ENCODE data around the gene PPFIA2.

Gene PPFIA2

DNA sequence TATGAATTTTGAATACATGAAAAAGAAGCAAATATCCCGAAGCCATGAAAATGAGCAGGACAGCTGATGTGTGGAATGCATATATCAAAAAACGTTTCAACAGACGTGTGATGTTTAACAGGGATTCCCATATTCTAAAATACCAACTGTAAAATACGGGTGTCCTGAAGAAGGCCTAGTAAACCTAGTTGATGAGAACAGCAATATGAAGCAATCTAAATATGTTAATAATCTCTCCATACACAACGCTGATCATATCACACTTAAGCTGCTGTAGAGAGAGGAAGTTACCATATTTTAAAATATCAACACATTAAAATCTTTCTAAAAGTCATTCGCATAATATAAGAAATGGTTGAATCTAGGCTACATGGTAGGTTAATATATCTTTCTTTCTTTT is 317.5 kb downstream of the PPFIA2 start:
- DNase-seq (ENCODE audit: low spot score) = no peak

DNA sequence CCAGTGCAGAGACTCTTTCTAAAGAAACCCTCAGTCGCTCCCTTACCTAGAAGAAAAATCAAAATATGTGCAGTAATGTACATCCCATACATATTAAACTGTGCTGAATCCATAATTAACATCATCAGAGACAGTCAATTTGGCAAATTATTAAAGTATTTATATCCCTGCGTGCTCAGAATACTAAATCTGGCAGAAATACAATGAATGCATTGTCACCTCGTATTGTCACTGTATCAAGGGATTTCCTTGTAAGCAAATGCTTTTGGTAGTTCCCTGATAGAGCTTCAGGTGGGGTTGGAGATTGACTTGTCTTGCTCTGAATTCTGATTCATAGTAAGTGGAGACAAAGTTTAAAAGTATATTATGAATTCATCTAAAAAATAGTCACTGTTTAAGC is 319.1 kb downstream of the PPFIA2 start:
- DNase-seq (ENCODE audit: low spot score) = no peak

DNA sequence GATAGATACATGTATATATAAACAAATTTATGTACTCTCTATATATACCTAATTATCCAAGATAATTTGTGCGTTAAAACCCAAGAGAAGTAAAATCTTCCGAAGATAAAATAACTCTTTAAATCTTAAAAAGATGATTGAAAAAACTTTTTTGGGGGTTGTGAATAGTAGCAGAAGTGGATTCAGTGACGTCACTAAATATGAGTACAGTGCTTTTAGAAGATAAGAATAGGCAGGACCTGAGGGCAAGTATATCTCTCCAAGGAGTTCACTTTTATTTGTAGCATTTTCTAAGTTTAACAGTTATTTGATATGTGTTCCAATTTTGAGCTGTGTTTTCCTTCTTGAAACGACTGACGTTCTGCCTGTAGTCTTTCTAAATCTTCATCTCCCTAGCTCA is 319.8 kb downstream of the PPFIA2 start:
- DNase-seq (ENCODE audit: low spot score) = no peak

DNA sequence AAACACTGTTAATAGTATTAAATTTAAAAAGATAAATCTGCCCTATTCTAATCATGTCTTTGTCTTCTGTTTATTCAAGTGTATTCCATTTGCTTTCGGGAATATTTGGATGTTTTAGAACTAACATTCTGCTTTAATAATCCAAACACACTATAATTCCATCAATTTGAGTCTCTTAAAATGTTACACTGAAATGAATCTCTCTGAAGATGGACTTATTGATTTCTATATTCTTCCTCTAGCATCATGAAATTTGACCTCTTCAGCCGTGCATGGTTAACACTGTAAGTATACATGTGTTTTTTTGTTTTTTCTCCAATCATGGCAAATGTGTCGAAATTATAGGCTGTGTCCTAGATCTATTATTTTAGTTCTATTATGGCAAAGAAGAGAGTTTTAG is 342.1 kb downstream of the PPFIA2 start:
- DNase-seq (ENCODE audit: low spot score) = no peak

DNA sequence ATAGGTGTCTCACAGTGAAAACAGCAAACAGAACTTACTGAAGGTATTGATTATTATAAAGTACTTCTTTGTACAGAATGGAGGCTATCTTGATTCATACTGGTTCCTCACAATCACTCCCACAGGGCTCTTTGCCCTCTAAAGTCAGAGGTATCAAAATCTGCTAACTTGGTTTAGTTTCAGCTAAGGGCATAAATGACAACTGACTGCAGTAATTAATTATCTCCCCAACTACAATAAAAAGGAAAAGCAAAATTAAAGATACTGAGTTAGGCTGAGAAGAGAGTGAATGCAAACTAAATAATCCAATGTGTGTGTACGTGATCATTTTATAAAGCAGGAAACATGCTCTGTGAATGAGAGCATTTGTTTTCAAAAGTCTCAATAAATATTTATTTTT is 342.6 kb downstream of the PPFIA2 start:
- DNase-seq (ENCODE audit: low spot score) = no peak

DNA sequence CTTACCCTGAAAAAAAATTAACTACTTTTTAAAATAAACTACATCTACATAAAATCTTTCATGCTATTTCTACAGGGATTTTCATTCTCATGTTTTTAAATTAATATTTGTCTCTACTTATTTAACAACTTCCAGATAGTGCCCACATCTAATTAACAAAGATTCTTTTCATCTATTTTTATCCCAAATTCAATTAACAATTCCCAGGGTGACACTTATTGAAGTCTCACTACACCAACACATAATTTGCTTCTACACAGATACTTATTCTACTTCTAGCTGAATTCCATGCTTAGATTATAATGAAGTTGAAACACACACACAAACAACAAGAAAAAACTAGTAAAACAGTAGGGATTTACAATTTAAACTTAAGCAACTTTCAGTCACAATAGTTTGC is 344.7 kb downstream of the PPFIA2 start:
- no peak for DNase-seq (ENCODE audit: low spot score)

DNA sequence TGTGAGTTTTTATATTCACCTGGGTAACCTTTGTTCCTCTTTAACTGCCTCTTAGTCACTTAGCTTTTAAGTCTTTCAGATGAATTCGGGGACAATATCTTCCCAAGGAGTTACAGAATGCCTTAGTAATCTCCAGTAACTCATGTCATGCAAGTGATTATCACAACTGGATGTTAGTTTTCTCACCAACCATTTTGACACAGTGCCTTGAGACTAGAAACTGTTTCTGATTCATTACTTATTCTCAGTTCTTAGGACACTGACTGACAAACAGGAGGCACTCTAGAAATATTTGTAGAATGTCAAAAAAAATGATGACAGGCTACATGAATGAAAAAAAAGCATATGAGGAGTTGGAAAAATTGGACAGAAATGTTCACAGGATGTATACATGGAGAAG is 346.2 kb downstream of the PPFIA2 start:
- no peak for DNase-seq (ENCODE audit: low spot score)

DNA sequence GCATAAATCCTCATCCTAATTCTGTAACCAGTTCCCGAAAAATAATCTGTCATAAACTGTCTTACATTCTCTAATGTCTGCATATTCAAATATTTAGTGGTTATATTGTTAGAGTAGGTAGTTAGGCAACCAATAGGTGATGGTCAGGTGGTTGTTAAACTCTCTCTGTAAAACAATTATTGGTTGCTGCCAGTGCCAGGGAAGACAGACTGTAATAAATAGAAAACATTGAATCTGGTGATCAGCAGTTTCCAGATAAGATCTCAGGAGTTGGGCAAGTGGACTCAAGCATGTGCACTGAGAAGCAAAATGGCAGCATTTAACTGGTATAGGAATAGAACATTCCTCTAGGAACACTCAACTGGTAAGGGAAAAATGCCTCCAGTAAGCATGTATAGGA is 355.8 kb downstream of the PPFIA2 start:
- no peak for DNase-seq (ENCODE audit: low spot score)

DNA sequence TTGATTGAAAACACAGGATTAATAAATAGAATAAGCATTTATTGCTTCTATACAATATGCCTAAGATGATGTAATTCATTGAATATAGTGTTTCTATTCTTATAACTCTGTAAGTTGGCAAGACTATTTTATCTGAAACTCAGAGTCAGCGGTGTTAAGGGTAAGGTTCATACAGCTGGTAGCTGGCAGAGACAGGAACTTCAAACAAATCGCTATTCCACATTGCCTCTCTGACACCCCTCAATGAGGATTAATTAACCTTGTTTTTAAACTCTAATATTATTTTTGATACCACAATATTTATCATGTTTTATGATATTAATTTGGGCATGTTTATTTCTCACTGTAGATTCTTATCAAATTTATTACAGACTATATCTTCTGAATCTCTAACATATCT is 357.9 kb downstream of the PPFIA2 start:
- DNase-seq (ENCODE audit: low spot score) = no peak

DNA sequence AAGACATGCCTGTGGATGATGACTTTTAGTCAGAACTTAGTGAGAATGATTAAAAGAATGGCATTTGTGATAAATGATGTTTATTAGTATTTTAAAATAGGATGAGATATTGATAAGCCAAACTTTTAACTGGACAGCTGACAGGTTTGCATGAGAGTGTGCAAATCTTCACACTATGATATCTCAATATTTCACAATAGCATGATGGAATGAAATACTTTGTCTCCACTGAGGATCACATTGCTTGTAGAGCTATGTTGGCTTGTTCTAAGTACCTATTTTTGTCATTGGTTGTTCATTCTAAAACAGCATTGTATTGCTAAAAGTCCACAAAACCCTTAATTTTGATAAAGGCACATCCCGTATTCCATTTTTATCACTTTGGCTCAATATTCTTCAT is 359.1 kb downstream of the PPFIA2 start:
- DNase-seq (ENCODE audit: low spot score) = no peak

DNA sequence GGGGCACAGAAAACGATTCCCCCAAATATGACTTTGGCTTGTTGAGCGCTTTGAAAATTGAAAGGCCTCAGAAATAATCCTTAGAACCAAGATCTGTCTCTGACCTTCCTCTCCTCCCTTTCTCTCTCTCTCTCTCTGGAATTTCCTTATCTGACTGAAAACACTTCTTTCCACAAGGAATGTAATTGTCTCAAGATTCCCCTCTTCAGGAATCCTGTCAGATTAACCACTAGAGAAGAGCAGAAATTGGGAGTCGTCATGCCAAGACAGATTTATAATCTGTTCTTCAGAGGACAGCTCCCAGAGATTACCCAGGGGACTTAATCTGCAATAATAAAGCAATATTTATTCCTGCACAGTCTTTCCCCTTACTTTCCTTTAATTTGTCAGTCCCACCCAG is 363.7 kb downstream of the PPFIA2 start:
- no peak for DNase-seq (ENCODE audit: low spot score)

DNA sequence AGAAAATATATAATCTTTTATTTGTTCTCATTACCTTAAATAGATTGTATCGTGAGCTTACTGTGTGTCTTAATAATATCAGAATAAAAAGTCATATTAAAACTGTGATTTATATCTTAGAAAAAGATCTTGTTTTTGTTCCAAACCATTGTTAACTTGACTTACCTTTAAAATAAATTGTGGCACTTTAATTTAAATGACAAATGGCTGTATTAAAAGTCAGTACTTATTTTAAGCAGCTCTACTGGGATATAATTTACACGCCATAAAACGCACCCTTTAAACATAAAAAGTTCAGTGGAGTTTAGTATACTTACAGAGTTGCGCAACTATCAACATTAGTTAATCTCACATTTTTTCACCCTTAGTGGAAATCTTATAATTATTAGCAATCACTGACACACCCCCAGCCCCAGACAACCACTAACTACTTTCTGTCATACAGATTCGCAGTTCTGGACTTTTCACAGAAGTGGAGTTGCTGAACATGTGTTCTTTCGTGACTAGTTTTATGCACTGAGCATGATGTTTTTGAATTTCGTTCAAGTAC is 369.5 kb downstream of the PPFIA2 start:
- DNase-seq (ENCODE audit: low spot score) = no peak

DNA sequence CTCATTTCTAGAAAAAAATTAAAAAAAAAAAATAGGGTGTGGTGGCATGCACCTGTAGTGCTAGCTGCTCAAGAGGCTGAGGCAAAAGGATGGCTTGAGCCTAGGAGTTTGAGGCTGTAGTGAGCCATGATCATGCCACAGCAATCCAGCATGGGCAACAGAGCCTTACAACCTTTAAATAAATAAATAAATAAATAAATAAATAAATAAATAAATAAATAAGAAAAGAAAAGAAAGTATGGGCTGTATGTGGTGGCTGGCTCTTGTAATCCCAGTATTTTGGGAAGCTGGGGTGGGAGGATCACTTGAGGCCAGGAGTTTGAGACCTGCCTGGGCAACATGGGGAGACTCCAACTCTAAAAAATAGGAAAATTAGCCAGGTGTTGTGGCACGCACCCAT is 373.0 kb downstream of the PPFIA2 start:
- DNase-seq (ENCODE audit: low spot score) = no peak

DNA sequence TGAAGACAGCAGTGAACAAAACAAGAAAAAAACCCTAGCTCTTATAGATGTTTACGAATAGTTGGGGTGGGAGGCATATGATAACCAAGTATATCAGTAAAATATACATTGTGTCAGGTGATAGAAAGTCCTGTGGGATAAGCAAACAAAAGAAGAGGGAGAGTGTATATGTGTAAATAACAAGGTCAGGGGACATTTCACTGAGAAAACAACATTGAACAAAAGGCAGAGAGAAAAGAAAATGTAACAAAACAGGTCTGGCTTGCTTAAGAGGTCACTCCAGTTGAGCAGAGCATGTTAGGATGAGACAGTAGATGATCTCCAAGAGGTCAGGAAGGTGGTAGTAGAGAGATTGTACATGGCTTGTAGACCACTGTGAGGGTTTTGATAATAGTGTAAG is 377.2 kb downstream of the PPFIA2 start:
- no peak for DNase-seq (ENCODE audit: low spot score)

DNA sequence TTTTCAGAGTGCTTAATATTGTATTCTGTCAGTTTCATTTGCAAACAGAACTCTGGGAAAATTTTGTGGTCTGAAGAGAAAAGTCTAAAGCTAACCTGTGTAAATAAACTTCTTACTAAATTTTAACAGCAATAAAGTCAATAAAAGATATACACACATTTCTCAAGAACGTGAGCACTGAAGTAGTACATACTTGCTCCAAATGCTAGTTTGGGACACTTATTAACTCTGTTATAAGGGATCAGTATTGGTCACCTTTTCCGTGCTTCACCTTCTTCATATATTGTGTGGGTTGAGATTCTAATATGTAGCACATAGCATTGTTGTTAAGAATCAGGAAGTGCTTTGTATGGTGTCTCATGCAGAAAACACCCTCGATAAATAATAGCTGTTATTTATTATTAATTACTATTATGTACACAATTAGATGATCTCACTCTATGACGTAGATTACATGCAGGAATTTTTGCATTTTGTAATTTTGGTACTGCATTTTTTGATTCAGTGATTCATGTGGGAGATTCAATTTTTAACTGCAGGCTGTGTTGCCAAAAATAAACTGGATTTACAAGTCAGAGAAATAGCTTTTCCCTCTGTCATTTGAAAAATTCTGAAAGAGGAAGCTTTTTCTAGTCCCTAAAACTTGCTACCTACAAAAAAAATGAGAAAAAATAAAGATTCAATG is 380.4 kb downstream of the PPFIA2 start:
- DNase-seq (ENCODE audit: low spot score) = no peak

DNA sequence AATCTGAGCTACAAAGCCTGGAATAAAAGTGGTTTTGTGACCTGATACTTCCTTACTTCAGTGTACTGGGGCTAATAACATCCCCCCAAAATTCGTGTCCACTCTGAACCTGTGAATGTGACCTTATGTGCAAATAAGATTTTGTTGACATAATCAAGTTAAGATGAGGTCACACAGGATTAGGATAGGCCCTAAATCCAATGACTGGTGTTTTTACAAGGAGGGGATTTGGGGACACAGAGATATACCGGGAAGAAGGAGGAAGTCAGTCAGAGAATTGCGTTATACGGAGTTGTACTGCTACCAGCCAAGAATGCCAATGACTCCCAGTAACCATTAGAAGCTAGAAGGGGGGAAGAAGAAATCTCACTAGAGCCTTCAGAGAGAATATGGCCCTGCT is 381.4 kb downstream of the PPFIA2 start:
- DNase-seq (ENCODE audit: low spot score) = no peak

DNA sequence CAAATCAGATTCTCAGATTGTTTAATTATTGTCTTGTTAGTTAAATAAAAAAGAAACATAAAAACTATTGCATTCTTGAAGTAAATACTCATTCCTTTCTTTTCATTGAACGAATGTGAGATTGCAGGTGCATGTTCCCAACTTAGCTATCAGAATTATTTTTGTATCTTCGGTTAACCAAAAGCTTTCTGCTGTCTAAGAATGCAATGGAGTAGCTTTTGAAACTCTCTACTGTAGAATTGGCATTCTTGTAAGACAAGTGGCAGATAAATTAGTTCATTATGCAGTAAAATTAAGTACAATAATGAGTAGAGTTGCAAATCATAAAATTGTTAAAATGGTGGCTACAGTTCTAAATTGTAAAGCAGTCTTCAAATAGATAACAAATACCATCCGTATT is 383.2 kb downstream of the PPFIA2 start:
- DNase-seq (ENCODE audit: low spot score) = no peak

DNA sequence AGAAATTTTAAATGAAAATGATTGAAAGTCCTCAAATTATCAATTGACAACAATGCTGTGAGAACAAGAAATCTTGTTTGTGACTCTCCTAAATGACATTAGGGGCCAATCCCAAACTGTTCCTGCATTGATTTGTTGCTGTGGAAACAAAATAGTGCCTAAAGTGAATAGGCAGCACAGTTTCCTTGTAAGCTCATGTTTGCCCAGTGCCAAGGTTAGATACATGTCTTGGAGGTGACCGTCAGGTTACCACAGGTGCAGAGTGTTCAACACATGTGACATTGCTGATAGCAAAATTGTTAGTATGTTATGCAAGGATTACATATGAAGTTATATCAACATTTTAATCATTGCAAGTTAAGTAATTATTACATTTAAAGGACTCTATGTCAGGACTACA is 388.7 kb downstream of the PPFIA2 start:
- DNase-seq (ENCODE audit: low spot score) = no peak

DNA sequence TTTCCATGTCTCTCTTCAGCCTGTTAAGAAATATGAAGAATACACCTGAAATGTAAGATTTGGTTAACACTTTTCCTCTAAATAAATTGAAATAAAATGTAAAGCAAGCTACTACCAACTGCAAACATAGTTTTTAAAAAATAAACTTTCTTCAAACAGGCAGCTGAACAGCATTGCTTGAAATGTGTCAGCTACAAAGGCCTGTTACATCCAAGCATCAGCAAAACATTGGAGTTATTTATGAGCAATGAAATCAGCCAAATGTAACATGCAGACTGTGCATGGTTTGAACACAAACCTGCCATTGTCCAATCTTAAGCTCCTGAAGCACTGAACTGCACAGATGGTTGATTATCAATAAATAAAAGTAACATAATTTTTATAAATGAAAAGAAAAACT is 390.0 kb downstream of the PPFIA2 start:
- no peak for DNase-seq (ENCODE audit: low spot score)

DNA sequence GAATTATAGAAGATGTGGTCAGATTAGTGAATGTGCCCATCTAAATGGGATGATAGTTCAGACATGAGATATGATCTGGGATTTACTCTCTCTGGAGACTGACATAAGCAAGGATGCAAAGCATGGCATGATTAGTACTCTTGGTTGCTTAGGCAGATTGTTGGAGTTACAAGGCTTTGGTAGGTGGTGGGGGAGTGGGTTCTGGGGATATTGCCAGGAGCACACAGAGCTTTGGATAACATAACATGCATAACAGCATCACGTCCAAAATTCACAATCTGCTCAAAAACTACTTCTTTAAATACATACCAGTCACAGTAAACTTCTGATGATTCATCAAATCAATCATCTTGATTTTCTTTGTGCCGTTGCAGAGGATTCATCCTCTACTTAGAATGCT is 393.9 kb downstream of the PPFIA2 start:
- no peak for DNase-seq (ENCODE audit: low spot score)

DNA sequence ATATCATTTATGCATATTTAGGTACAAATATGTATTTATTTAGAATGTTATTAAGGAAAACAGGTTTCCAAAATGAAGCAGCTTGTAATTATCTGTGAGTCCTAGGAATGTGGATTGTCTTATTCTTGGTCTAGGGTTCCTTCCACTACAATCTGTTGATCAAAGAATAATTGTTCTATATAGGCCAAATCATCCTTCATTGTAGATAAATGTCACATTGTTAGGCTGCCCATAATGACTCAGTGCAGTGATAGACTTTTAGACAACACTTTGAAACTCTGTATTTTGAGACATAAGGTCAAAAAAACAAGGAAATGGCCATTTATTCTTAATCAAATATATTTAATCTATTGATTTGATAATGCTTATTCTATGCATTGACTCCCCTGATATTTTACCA is 398.2 kb downstream of the PPFIA2 start:
- no peak for DNase-seq (ENCODE audit: low spot score)

DNA sequence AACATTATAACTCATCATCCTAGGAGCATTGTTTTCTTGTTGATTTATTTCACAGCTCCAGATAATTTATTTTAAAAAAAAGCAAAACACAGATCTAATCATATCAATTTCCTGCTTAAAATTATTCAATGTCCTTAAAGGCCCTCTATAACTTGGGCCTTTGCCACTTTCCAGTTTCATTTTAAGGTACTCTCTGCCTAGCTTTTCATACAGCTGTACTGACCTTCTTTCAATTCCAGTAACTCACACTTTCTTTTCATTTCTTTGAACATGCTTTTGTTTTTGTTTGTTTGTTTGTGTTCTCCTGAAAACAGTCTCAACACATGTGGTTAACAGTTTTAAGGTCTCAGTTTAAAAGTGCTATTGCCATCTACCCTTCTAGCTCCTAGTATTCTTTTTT is 399.4 kb downstream of the PPFIA2 start:
- DNase-seq (ENCODE audit: low spot score) = no peak

DNA sequence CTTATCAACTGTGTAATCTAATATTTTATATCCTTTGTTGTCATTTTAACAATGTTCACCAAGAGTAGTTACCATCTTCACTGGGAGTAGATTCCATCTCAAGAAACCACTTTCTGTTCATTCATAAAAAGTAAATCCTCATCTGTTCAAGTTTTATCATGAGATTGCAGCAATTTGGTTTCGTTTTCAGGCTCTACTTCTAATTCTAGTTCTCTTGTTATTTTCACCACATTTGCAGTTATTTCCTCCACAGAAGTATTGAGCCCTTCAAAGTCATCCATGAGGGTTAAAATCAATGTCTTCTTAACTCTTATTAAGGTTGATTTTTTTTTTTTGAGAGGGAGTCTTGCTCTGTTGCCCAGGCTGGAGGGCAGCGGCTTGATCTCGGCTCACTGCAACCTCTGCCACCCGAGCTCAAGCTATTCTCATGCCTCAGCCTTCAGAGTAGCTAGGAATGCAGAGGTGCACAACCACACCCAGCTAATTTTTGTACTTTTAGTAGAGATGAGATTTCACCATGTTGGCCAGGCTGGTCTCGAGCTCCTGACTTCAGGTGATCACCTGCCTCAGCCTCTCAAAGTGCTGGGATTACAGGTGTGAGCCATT is 404.7 kb downstream of the PPFIA2 start:
- DNase-seq (ENCODE audit: low spot score) = no peak

DNA sequence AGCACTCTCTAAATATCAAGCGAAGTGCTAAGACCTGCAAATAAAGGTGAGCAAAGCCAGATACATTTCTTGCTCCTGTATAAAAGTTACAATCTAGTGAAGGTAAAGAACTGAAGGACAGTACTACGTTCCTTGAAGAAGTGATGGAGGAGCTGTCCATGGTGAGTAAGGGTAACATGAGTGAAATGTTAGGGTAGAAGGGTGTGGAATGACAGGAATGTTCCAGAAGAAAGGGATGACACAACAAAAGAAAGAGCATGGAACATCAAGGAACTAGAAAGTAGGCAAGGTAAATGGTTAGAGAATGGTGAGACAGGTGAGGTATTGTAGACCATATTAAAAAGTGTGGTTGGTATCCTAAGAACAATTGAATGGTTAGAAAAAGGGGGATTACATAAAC is 408.8 kb downstream of the PPFIA2 start:
- no peak for DNase-seq (ENCODE audit: low spot score)
